ENCODE results near the gene ANKRD11.

GRCh38 chr16:89466920-89467319, 23.4 kb downstream of the ANKRD11 start:
- no peak for TF ChIP-seq POLR2A (IDR thresholded peaks at IDR 0.05)
- TF ChIP-seq, protein P1, sequence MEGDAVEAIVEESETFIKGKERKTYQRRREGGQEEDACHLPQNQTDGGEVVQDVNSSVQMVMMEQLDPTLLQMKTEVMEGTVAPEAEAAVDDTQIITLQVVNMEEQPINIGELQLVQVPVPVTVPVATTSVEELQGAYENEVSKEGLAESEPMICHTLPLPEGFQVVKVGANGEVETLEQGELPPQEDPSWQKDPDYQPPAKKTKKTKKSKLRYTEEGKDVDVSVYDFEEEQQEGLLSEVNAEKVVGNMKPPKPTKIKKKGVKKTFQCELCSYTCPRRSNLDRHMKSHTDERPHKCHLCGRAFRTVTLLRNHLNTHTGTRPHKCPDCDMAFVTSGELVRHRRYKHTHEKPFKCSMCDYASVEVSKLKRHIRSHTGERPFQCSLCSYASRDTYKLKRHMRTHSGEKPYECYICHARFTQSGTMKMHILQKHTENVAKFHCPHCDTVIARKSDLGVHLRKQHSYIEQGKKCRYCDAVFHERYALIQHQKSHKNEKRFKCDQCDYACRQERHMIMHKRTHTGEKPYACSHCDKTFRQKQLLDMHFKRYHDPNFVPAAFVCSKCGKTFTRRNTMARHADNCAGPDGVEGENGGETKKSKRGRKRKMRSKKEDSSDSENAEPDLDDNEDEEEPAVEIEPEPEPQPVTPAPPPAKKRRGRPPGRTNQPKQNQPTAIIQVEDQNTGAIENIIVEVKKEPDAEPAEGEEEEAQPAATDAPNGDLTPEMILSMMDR (IDR thresholded peaks at IDR 0.05): no peak
